Measurements from ENCODE around the gene ERBIN. TPM values are rescaled to one million over a fixed set of nuclear protein-coding genes. Genes with fewer than 3 reads are reported as not detected.

The ERBIN gene
- polyA plus RNA-seq, 3 donors = 25.2 to 43.3 (median 28.6) TPM

DNA sequence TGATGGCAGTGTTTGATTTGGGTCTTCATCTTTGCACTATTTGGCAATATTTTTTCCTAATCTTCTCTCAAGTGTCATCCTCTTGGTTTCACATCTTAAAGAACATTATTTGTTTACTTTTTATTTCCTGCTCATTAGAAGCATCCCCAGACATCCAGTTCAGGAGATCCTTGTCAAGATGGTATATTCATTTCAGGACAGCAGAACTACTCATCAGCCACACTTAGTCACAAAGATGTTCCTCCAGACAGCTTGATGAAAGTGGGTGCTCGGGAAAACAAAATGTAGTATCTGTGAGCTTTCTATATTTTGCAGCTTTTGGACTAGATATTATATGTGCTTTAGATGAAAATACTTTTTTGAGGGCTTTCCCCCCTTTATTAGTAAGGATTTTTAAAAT is 145.7 kb downstream of the ERBIN start:
- peaks cover 0 to 2% (median 0%) of the 10 kb centered on the region in 7 donors for H3K9me3 Mint-ChIP-seq
- Histone ChIP-seq H3K4me3 (replicated peaks in 1 of 3; ENCODE audit: low read depth in 2 of 3, low read length in 3 of 3) (no peak overlapping the region), H3K9me3 (replicated peaks in 1 of 2; ENCODE audit: control insufficient read depth in 1 of 2, insufficient read depth in 1 of 2, low read length in 2 of 2) (no peaks in the 10 kb centered on the region), H3K9ac (ENCODE audit: insufficient read depth, low read length, poor library complexity, severe bottlenecking) (no peak overlapping the region), H3K36me3 (replicated peaks in 1 of 2; ENCODE audit: control insufficient read depth in 1 of 2, insufficient read depth in 2 of 2, low read length in 2 of 2) (peaks cover 44 to 92% of the 10 kb centered on the region in 2 donors), H3K4me2 (replicated peaks; ENCODE audit: extremely low read depth, low read length, poor library complexity, severe bottlenecking) (no peak overlapping the region), H4K20me1 (ENCODE audit: insufficient read depth, low read length) (peaks cover 32% of the 10 kb centered on the region), H2AFZ (ENCODE audit: insufficient read depth, low read depth, low read length, poor library complexity, severe bottlenecking) (no peak overlapping the region), H3K27me3 (ENCODE audit: control insufficient read depth in 2 of 2, insufficient read depth in 2 of 2, low read length in 2 of 2) (no peaks in the 10 kb centered on the region), H3K4me1 (ENCODE audit: control insufficient read depth in 1 of 2, insufficient read depth in 2 of 2, low read length in 2 of 2) (no peaks in the 10 kb centered on the region), H3K79me2 (ENCODE audit: insufficient read depth, low read length) (no peaks in the 10 kb centered on the region), H3K27ac (ENCODE audit: low read depth in 1 of 2, low read length in 2 of 2) (no peak overlapping the region)
- intact Hi-C loops (cut with micrococcal nuclease) = no loop called here
- H3K4me1 Mint-ChIP-seq = no peaks in the 10 kb centered on the region
- no peak for DNase-seq
- TF ChIP-seq, protein P1, sequence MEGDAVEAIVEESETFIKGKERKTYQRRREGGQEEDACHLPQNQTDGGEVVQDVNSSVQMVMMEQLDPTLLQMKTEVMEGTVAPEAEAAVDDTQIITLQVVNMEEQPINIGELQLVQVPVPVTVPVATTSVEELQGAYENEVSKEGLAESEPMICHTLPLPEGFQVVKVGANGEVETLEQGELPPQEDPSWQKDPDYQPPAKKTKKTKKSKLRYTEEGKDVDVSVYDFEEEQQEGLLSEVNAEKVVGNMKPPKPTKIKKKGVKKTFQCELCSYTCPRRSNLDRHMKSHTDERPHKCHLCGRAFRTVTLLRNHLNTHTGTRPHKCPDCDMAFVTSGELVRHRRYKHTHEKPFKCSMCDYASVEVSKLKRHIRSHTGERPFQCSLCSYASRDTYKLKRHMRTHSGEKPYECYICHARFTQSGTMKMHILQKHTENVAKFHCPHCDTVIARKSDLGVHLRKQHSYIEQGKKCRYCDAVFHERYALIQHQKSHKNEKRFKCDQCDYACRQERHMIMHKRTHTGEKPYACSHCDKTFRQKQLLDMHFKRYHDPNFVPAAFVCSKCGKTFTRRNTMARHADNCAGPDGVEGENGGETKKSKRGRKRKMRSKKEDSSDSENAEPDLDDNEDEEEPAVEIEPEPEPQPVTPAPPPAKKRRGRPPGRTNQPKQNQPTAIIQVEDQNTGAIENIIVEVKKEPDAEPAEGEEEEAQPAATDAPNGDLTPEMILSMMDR (IDR thresholded peaks at IDR 0.05) = no peak
- peaks cover 45 to 51% of the 10 kb centered on the region in 2 donors for H3K36me3 Mint-ChIP-seq
- H3K27ac Mint-ChIP-seq = no peak overlapping the region
- H3K4me3 Mint-ChIP-seq = no peak overlapping the region
- WGBS (ENCODE audit: insufficient coverage) = no CpG with 5 or more reads among the region's 1 CpG
- no peaks in the 10 kb centered on the region for H3K27me3 Mint-ChIP-seq (ENCODE audit: low read depth in 3 of 3)

GRCh38 chr5:66074901-66075300 is 148.5 kb downstream of the ERBIN start:
- Histone ChIP-seq H3K27me3 (ENCODE audit: control insufficient read depth in 2 of 2, insufficient read depth in 2 of 2, low read length in 2 of 2) (no peaks in the 10 kb centered on the region), H2AFZ (ENCODE audit: insufficient read depth, low read depth, low read length, poor library complexity, severe bottlenecking) (no peak overlapping the region), H3K4me2 (replicated peaks; ENCODE audit: extremely low read depth, low read length, poor library complexity, severe bottlenecking) (no peak overlapping the region), H3K36me3 (replicated peaks in 1 of 2; ENCODE audit: control insufficient read depth in 1 of 2, insufficient read depth in 2 of 2, low read length in 2 of 2) (peaks cover 52 to 93% of the 10 kb centered on the region in 2 donors), H4K20me1 (ENCODE audit: insufficient read depth, low read length) (peaks cover 13% of the 10 kb centered on the region), H3K4me3 (replicated peaks in 1 of 3; ENCODE audit: low read depth in 2 of 3, low read length in 3 of 3) (no peak overlapping the region), H3K9me3 (replicated peaks in 1 of 2; ENCODE audit: control insufficient read depth in 1 of 2, insufficient read depth in 1 of 2, low read length in 2 of 2) (no peaks in the 10 kb centered on the region), H3K27ac (ENCODE audit: low read depth in 1 of 2, low read length in 2 of 2) (no peak overlapping the region), H3K9ac (ENCODE audit: insufficient read depth, low read length, poor library complexity, severe bottlenecking) (no peak overlapping the region), H3K4me1 (ENCODE audit: control insufficient read depth in 1 of 2, insufficient read depth in 2 of 2, low read length in 2 of 2) (no peaks in the 10 kb centered on the region), H3K79me2 (ENCODE audit: insufficient read depth, low read length) (no peaks in the 10 kb centered on the region)
- Mint-ChIP-seq H3K36me3 (peaks cover 48 to 53% of the 10 kb centered on the region in 2 donors), H3K4me1 (no peaks in the 10 kb centered on the region), H3K27ac (no peak overlapping the region), H3K9me3 (peaks cover 0 to 2% (median 0%) of the 10 kb centered on the region in 7 donors), H3K4me3 (no peak overlapping the region), H3K27me3 (ENCODE audit: low read depth in 3 of 3) (no peaks in the 10 kb centered on the region)
- intact Hi-C loops (cut with micrococcal nuclease) = no loop called here
- TF ChIP-seq, protein P1 (IDR thresholded peaks at IDR 0.05) = no peak
- no peak for DNase-seq
